ENCODE results near the gene PARD6G. TPM values are rescaled to one million over a fixed set of nuclear protein-coding genes. Genes with fewer than 3 reads are reported as not detected.

Gene PARD6G
- total RNA-seq, 4 donors from 2014 or later, result 2.5 to 6.6 (median 3.6) TPM

GRCh38 chr18:80254971-80255500, 7.7 kb upstream of the PARD6G start:
- DNase-seq, result no peak
- Histone ChIP-seq H3K9me3 (no peaks in the 10 kb centered on the region), H3K27me3 (no peaks in the 10 kb centered on the region), H3K4me3 (no peak overlapping the region), H3K36me3 (no peaks in the 10 kb centered on the region), H3K27ac (no peak overlapping the region), H3K4me1 (no peaks in the 10 kb centered on the region)
- no peak for TF ChIP-seq CTCF (IDR thresholded peaks at IDR 0.05)
- TF ChIP-seq POLR2A (IDR thresholded peaks at IDR 0.05), result no peak

- H3K4me1 ChIP-seq, result no peaks in the 10 kb centered on the region
These were observed 6.7 kb upstream of the PARD6G start for GRCh38 chr18:80253871-80254492.

GRCh38 chr18:80253236-80253635, 5.9 kb upstream of the PARD6G start:
- Histone ChIP-seq H3K9me3 (no peaks in the 10 kb centered on the region), H3K27ac (no peak overlapping the region), H3K36me3 (no peaks in the 10 kb centered on the region), H3K4me3 (no peak overlapping the region), H3K4me1 (no peaks in the 10 kb centered on the region), H3K27me3 (no peaks in the 10 kb centered on the region)
- DNase-seq, result no peak
- TF ChIP-seq POLR2A (IDR thresholded peaks at IDR 0.05) (no peak), CTCF (IDR thresholded peaks at IDR 0.05) (no peak)

More at GRCh38 chr18:80253871-80254492, 6.7 kb upstream of the PARD6G start:
- no peaks in the 10 kb centered on the region for H3K36me3 ChIP-seq
- no peak overlapping the region for H3K4me3 ChIP-seq
- H3K9me3 ChIP-seq, result no peaks in the 10 kb centered on the region
- H3K27me3 ChIP-seq, result no peaks in the 10 kb centered on the region
- H3K27ac ChIP-seq, result no peak overlapping the region
- TF ChIP-seq POLR2A (IDR thresholded peaks at IDR 0.05), result no peak
- no peak for TF ChIP-seq CTCF (IDR thresholded peaks at IDR 0.05)
- no peak for DNase-seq

GRCh38 chr18:80252136-80252535, 4.8 kb upstream of the PARD6G start:
- H3K4me1 ChIP-seq, result no peaks in the 10 kb centered on the region
- no peaks in the 10 kb centered on the region for H3K36me3 ChIP-seq
- H3K9me3 ChIP-seq, result no peaks in the 10 kb centered on the region
- TF ChIP-seq CTCF (IDR thresholded peaks at IDR 0.05) (no peak), POLR2A (IDR thresholded peaks at IDR 0.05) (no peak)
- no peak overlapping the region for H3K27ac ChIP-seq
- no peaks in the 10 kb centered on the region for H3K27me3 ChIP-seq
- no peak overlapping the region for H3K4me3 ChIP-seq
- DNase-seq, result no peak

GRCh38 chr18:80251700-80252099, 4.4 kb upstream of the PARD6G start:
- Histone ChIP-seq H3K36me3 (no peaks in the 10 kb centered on the region), H3K27me3 (peaks cover 0 to 4% of the 10 kb centered on the region in 2 donors), H3K4me1 (peaks cover 0 to 4% (median 0%) of the 10 kb centered on the region in 4 donors), H3K9me3 (no peaks in the 10 kb centered on the region), H3K27ac (no peak overlapping the region), H3K4me3 (no peak overlapping the region)
- TF ChIP-seq POLR2A (IDR thresholded peaks at IDR 0.05) (no peak), CTCF (IDR thresholded peaks at IDR 0.05) (no peak)
- DNase-seq, result no peak
